GM18951 (cell line): ENCODE data around the gene SCT.

ENCODE experiments used
- POLR2A ChIP-seq: IDR thresholded peaks from 4 replicates; pipeline ENCODE4 v1.6.1; 2011; ENCODE audit warnings: mild to moderate bottlenecking; ENCODE audit not compliant: insufficient read length, insufficient read depth; ENCODE audit errors: extremely low read depth
- in situ Hi-C: fragments of 300-500 bp; cut with MboI; formaldehyde crosslinking; loops from one replicate; pipeline ENCODE4 v1.12.0; 2022; ENCODE audit warnings: low sequenced_read_pairs, mixed read lengths, inconsistent platforms; ENCODE audit not compliant: unreplicated experiment

The SCT gene

DNA sequence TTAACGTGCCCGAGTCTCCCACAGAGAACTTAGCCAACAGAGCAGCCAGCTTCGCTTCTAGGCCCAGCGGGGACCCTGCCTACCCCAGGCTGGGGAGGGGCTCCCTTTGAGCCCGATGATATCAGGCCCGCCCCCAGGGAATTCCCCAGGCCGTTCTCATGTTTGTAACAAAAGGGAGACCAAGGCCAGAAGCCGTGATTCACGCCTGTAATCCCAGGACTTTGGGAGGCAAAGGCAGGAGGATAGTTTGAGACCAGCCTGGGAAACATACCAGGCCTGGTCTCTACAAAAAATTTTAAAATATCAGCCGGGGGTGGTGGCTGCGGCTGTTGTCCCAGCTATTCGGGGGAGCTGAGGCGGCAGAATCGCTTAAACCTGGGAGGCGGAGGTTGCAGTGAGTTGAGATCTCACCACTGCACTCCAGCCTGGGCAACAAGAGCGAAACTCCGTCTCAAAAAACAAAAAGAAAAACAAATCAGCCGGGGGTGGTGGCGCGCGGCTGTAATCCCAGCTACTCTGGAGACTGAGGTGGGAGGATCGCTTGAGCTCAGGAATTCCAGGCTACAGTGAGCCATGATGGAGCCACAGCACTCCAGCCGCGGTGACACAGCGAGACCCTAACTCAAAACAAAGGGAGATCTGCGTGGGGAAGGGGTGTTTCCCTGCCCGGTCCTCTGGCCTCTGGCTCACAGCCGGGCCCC is 11.8 kb upstream of the SCT start:
- no peak for TF ChIP-seq POLR2A
- in situ Hi-C loops = no loop called here

GRCh38 chr11:637593-638521 is 10.9 kb upstream of the SCT start:
- no peak for TF ChIP-seq POLR2A
- in situ Hi-C loops = no loop called here

DNA sequence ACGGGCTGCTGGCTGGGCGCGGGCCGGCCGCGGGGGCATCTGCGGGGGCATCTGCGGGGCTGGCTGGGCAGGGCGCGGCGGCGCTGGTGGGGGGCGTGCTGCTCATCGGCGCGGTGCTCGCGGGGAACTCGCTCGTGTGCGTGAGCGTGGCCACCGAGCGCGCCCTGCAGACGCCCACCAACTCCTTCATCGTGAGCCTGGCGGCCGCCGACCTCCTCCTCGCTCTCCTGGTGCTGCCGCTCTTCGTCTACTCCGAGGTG is 10.3 kb upstream of the SCT start:
- in situ Hi-C loops = no loop called here
- TF ChIP-seq POLR2A = no peak

DNA sequence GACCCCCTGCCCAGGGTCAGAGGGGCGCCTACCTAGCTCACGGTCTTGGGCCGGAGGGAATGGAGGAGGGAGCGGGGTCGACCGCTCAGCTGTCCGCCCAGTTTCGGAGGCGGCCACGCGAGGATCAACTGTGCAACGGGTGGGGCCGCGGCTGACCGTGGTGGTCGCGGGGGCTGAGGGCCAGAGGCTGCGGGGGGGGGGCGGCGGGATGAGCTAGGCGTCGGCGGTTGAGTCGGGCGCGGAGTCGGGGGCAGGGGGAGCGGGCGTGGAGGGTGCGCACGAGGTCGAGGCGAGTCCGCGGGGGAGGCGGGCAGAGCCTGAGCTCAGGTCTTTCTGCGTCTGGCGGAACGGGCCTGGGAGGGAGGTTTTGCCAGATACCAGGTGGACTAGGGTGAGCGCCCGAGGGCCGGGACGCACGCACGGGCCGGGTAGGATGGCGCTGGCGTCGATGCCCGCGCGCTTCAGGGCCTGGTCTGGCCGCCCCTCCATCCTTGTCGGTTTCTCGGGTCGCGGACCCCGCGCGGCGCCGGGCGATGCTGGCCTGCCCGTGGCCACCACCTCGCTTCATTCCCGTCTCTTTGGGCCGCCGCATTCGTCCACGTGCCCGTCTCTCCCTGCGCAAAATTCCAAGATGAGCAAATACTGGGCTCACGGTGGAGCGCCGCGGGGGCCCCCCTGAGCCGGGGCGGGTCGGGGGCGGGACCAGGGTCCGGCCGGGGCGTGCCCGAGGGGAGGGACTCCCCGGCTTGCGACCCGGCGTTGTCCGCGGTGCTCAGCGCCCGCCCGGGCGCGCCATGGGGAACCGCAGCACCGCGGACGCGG is 9.7 kb upstream of the SCT start, which contains the start of gene DRD4:
Gene DRD4, plus strand, starts transcription at position 759 of the 822 bp plus-strand sequence. Its CDS starts 36 bp downstream, at position 795.
- no peak for TF ChIP-seq POLR2A
- in situ Hi-C loops = no loop called here

DNA sequence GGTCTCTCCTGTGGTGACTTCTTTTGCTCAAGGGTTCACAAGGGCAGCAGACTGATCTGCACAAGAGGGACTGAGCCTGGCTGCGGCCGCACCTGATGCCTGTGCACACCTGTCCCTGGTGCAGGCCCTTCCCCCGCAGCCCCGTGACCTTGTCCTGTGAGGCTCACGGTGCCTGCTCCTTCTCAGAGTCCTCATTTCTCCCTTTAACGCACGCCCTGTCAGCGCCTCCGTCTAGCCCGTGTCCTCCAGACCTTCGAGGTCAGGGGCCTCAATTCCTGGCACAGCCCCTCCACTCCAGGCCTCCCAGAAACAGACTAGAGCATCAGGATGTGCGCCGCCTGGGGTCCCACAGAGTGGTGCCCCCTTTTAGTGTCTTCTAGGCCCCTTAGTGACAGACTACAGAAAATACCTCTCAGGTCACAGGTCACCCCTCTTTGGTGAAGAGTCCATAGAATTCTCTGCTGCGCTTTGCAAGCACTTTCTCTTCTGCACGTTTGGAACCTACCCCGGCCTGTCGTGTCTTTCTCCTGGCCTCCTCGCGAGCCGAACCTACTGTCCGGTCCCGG is 9.0 kb upstream of the SCT start:
- no peak for TF ChIP-seq POLR2A
- in situ Hi-C loops = no loop called here

DNA sequence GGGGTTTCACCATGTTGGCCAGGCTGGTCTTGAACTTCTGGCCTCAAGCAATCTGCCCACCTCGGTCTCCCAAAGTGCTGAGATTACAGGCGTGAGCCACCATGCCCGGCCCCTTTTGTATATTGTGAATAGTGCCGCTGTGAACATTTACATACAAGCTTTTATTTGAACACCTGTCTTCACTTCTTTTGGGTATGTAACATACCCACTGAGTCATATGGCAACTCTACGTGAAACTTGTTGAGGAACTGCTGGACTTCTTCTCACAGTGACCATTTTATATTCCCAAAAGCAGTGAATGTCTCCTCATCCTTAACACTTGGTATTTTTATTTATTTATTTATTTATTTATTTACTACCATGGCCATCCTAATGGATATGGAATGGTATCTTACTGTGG is 3.9 kb upstream of the SCT start:
- TF ChIP-seq POLR2A = no peak
- in situ Hi-C loops = no loop called here

GRCh38 chr11:629237-629583 is 2.2 kb upstream of the SCT start:
- in situ Hi-C loops = no loop called here
- no peak for TF ChIP-seq POLR2A

DNA sequence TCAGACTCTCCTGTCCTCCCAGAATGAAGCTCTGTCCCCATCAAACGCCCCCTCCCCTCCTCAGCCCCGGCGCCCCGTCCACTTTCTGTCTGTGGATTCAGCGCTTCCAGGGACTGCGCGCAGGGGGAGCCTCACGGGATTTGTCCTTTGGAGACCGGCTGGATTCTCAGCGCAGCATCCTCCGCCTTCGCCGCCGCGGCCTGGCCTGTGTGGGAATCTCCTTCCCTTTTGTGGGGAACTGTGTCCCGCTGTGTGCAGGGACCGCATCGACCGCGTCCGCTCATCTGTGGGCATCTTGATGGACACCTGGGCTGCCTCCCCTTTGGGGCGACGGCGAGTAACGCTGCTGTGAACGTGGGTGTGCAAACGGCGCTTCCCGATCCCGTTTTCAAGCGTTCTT is 1.1 kb upstream of the SCT start:
- TF ChIP-seq POLR2A = no peak

DNA sequence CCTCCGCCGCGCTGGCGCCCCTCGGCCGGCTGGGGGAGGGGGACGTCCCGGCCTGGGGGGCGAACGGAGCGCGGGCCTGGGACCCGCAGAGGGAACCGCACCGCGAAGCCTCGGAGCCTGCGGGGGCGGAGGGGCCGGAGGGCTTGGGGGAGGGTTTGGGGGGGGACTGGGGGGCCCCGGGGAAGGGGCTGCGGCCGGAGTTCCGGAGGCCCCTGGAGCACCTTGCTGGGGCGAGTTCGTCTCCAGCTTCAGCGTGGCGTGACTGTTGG is 261 bp upstream of the SCT start:
- in situ Hi-C loops = no loop called here

More for the DNA sequence above, 1.1 kb upstream of the SCT start:
- in situ Hi-C loops = no loop called here

DNA sequence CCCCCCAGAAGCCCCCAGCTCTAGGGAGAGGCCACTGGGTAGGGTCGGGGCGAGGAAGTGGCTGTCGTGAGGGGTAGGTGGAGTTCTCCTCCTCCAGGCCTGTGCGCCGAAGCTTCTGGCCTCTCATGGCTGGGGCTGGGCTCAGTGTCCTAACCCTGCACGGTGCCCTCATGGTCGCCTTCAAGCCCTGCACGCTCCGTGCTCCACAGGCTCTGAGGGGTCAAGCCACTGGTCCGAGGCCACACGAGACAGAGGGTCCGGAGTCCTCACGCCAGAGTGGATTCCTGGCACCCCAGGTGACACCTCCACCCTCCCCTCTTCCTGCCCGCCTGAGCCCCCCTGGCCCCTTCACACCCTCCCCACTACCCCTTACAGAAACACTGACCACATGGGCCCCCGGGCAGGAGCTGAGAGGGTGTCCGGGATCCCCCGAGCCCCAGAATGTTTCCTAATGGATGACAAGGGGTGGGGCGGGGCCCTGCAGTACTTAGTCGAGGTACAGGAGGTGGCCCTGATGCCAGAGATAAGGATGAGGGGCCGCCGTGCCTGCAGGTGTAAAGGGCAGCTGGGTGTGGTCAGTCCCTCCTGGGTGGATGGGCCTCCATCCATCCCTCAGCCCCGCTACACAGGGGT is 1.2 kb downstream of the SCT start:
- in situ Hi-C loops = no loop called here
- TF ChIP-seq POLR2A = no peak

More for the DNA sequence above, 261 bp upstream of the SCT start:
- TF ChIP-seq POLR2A = no peak

GRCh38 chr11:624705-625635 is 2.0 kb downstream of the SCT start, which contains the start of gene CDHR5:
Gene CDHR5 (minus strand): TSS chr11:624955. CDS start chr11:624902, 53 bp downstream.
- in situ Hi-C loops = no loop called here
- TF ChIP-seq POLR2A = no peak
